Mammary epithelial cell (primary cell): ENCODE results near the gene TUBGCP6.

Experiments used
- CTCF ChIP-seq, 2 donors: IDR thresholded peaks in 1 of 2; conservative IDR thresholded peaks in 1 of 2; 2 replicates each; pipeline ENCODE4 v1.5.1; 2011 to 2012; ENCODE audit warnings: inconsistent platforms in 2 of 2, low read length in 2 of 2, mild to moderate bottlenecking in 2 of 2, control low read depth in 1 of 2, low read depth in 1 of 2; ENCODE audit not compliant: insufficient read depth in 1 of 2; ENCODE audit errors: extremely low read depth in 1 of 2
- EZH2 ChIP-seq: IDR thresholded peaks from 2 replicates; pipeline ENCODE4 v1.6.1; 2012; ENCODE audit warnings: low read length, inconsistent platforms, borderline replicate concordance

- TF ChIP-seq EZH2 (no peak), CTCF (conservative IDR thresholded peaks at IDR 0.05 in 1 of 2, IDR thresholded peaks at IDR 0.05 in 1 of 2; ENCODE audit: extremely low read depth in 1 of 2, insufficient read depth in 1 of 2, low read depth in 1 of 2, low read length in 2 of 2) (no peak)
These were observed 29.3 kb downstream of the TUBGCP6 start for GRCh38 chr22:50215297-50216054.
